H1 (cell line): ENCODE measurements around the gene CXCL17. TPM values are rescaled to one million over a fixed set of nuclear protein-coding genes. Genes with fewer than 3 reads are reported as not detected.

Experiments
- CTCF ChIA-PET: fragments of 300-600 bp; sonication (Branson Sonifier 250); formaldehyde crosslinking; loops from one replicate; lab custom pipeline; 2021; ENCODE audit not compliant: partially characterized antibody; lab: Charles Lee
- POLR2A ChIA-PET: fragments of 300-600 bp; sonication (Branson Sonifier 250); formaldehyde crosslinking; loops from one replicate; lab custom pipeline; 2021; ENCODE audit warnings: inconsistent platforms; ENCODE audit not compliant: partially characterized antibody; lab: Charles Lee
- DNase-seq, 2 experiments: peaks; one replicate each; pipeline versions ENCODE4 v3.0.0 to v3.0.0-alpha.2; 2010 to 2022; ENCODE audit warnings: low spot score in 2 of 2, low read depth in 1 of 2, mixed read lengths in 1 of 2
- FAIRE-seq: peaks from 2 replicates; lab custom pipeline; 2011; peaks lifted over from hg19 to GRCh38; lab: Jason Lieb, UNC
- H2AFZ ChIP-seq: 2 replicates; pipeline ENCODE4 v1.8.1; 2012; ENCODE audit warnings: low read length, inconsistent platforms
- H2AK5ac ChIP-seq: 2 replicates; pipeline ENCODE4 v1.6.1; 2013; ENCODE audit warnings: low read depth, low read length
- H2BK120ac ChIP-seq: replicated peaks from 2 replicates; pipeline ENCODE3; 2013; ENCODE audit warnings: low read depth, low read length, inconsistent platforms
- H2BK12ac ChIP-seq: 2 replicates; pipeline ENCODE4 v1.6.1; 2013; ENCODE audit warnings: low read depth, low read length
- H2BK15ac ChIP-seq: 2 replicates; pipeline ENCODE4 v1.6.1; 2013; ENCODE audit warnings: low read length
- H2BK20ac ChIP-seq: 2 replicates; pipeline ENCODE4 v1.6.1; 2013; ENCODE audit warnings: low read length
- H2BK5ac ChIP-seq: 2 replicates; pipeline ENCODE4 v1.6.1; 2013; ENCODE audit warnings: low read depth, low read length
- H3K14ac ChIP-seq: 2 replicates; pipeline ENCODE4 v1.6.1; 2013; ENCODE audit warnings: inconsistent platforms; ENCODE audit not compliant: insufficient read length
- H3K18ac ChIP-seq: 2 replicates; pipeline ENCODE4 v1.6.1; 2013; ENCODE audit warnings: low read length; ENCODE audit errors: extremely low read depth
- H3K23ac ChIP-seq: 2 replicates; pipeline ENCODE4 v1.6.1; 2013; ENCODE audit warnings: inconsistent platforms; ENCODE audit not compliant: insufficient read length
- H3K23me2 ChIP-seq: 2 replicates; pipeline ENCODE4 v1.6.1; 2013; ENCODE audit warnings: low read depth, low read length
- H3K27ac ChIP-seq: 2 replicates; pipeline ENCODE4 v1.6.1; 2011; ENCODE audit warnings: low read depth, low read length, inconsistent platforms
- H3K27me3 ChIP-seq, 4 experiments: replicated peaks in 1 of 4; 1 replicate in 1 of 4; 2 replicates in 3 of 4; pipeline versions ENCODE4 v1.6.1 to v1.8.1; 2011 to 2013; ENCODE audit warnings: low read length in 3 of 4, mild to moderate bottlenecking in 3 of 4, inconsistent platforms in 2 of 4, mixed read lengths in 2 of 4, moderate library complexity in 1 of 4; ENCODE audit not compliant: control insufficient read depth in 3 of 4, insufficient read depth in 3 of 4; ENCODE audit errors: extremely low read depth in 1 of 4
- H3K36me3 ChIP-seq, 4 experiments: 2 replicates each; pipeline versions ENCODE4 v1.6.1 to v1.8.1; 2011 to 2013; ENCODE audit warnings: mild to moderate bottlenecking in 4 of 4, low read length in 3 of 4, moderate library complexity in 2 of 4, control low read depth in 1 of 4, inconsistent platforms in 1 of 4; ENCODE audit not compliant: insufficient read depth in 4 of 4, control insufficient read depth in 2 of 4
- H3K4ac ChIP-seq: replicated peaks from 2 replicates; pipeline ENCODE3; 2013; ENCODE audit warnings: low read length, low read depth, mixed read lengths, inconsistent platforms; ENCODE audit not compliant: insufficient read length
- H3K4me1 ChIP-seq, 4 experiments: replicated peaks in 1 of 4; 1 replicate in 1 of 4; 2 replicates in 3 of 4; pipeline versions ENCODE4 v1.6.1 to v1.8.1; 2011 to 2013; ENCODE audit warnings: low read length in 3 of 4, inconsistent platforms in 2 of 4, mixed read lengths in 1 of 4; ENCODE audit not compliant: insufficient read depth in 4 of 4, control insufficient read depth in 3 of 4
- H3K4me2 ChIP-seq, 2 experiments: 2 replicates each; pipeline versions ENCODE4 v1.6.1 to v1.8.1; 2011 to 2013; ENCODE audit warnings: low read depth in 2 of 2, low read length in 2 of 2, control low read depth in 1 of 2, inconsistent platforms in 1 of 2, mild to moderate bottlenecking in 1 of 2; ENCODE audit not compliant: insufficient read depth in 1 of 2
- H3K4me3 ChIP-seq, 4 experiments: fragments of 200-600, 300-600 bp in 1 of 4; sonication (generic), shearing (Covaris generic), sonication (Bioruptor Twin) in 1 of 4; 2 replicates each; pipeline versions ENCODE4 v1.5.1 to v1.8.1; 2011 to 2016; ENCODE audit warnings: low read length in 4 of 4, low read depth in 3 of 4, control low read depth in 2 of 4, inconsistent platforms in 2 of 4, mild to moderate bottlenecking in 2 of 4, mixed read lengths in 1 of 4, moderate library complexity in 1 of 4; ENCODE audit not compliant: insufficient read depth in 2 of 4; ENCODE audit errors: extremely low read depth in 1 of 4
- H3K56ac ChIP-seq: replicated peaks from 2 replicates; pipeline ENCODE3; 2013; ENCODE audit warnings: low read depth, mild to moderate bottlenecking, mixed read lengths, low read length, inconsistent platforms; ENCODE audit not compliant: insufficient read length
- H3K79me1 ChIP-seq: 2 replicates; pipeline ENCODE4 v1.6.1; 2013; ENCODE audit warnings: low read depth, low read length, control low read depth
- H3K79me2 ChIP-seq, 2 experiments: 2 replicates each; pipeline versions ENCODE4 v1.6.1 to v1.8.1; 2012 to 2013; ENCODE audit warnings: low read length in 2 of 2, mild to moderate bottlenecking in 2 of 2, inconsistent platforms in 1 of 2; ENCODE audit not compliant: insufficient read depth in 2 of 2, control insufficient read depth in 1 of 2
- H3K9ac ChIP-seq, 4 experiments: replicated peaks in 1 of 4; 1 replicate in 1 of 4; 2 replicates in 3 of 4; pipeline versions ENCODE4 v1.6.1 to v1.8.1; 2011 to 2013; ENCODE audit warnings: low read depth in 3 of 4, low read length in 3 of 4, control low read depth in 2 of 4, mild to moderate bottlenecking in 2 of 4, moderate library complexity in 2 of 4, inconsistent platforms in 1 of 4; ENCODE audit errors: extremely low read depth in 1 of 4
- H3K9me3 ChIP-seq, 2 experiments: 2 replicates each; pipeline versions ENCODE4 v1.6.1 to v1.8.1; 2012 to 2013; ENCODE audit warnings: mild to moderate bottlenecking in 2 of 2, moderate library complexity in 2 of 2, control low read depth in 1 of 2, inconsistent platforms in 1 of 2, low read depth in 1 of 2, low read length in 1 of 2, mixed read lengths in 1 of 2; ENCODE audit not compliant: insufficient read depth in 2 of 2
- H4K20me1 ChIP-seq, 2 experiments: replicated peaks in 1 of 2; 2 replicates each; pipeline versions ENCODE3 to v1.8.1; 2011 to 2013; ENCODE audit warnings: inconsistent platforms in 2 of 2, low read length in 2 of 2, mild to moderate bottlenecking in 1 of 2; ENCODE audit not compliant: insufficient read depth in 2 of 2, control insufficient read depth in 1 of 2
- H4K5ac ChIP-seq: 2 replicates; pipeline ENCODE4 v1.6.1; 2013; ENCODE audit warnings: low read length, low read depth, mixed read lengths, inconsistent platforms; ENCODE audit not compliant: insufficient read length
- H4K8ac ChIP-seq: 2 replicates; pipeline ENCODE4 v1.8.0; 2013; ENCODE audit warnings: mild to moderate bottlenecking, moderate library complexity, low read length, inconsistent platforms; ENCODE audit not compliant: insufficient read depth; ENCODE audit errors: extremely low read depth
- H4K91ac ChIP-seq: replicated peaks from 2 replicates; pipeline ENCODE3; 2013; ENCODE audit warnings: low read length, mixed read lengths, inconsistent platforms; ENCODE audit not compliant: insufficient read length
- CTBP2 ChIP-seq: IDR thresholded peaks from 2 replicates; pipeline ENCODE4 v1.7.0; 2011; ENCODE audit warnings: borderline replicate concordance, mild to moderate bottlenecking, moderate library complexity, mixed read lengths, low read length; ENCODE audit not compliant: insufficient read depth, insufficient read length
- HDAC2 ChIP-seq, 2 experiments: fragments of 300-600 bp in 1 of 2; sonication (generic) in 1 of 2; IDR thresholded peaks; 2 replicates each; pipeline ENCODE4 v1.6.1; 2011 to 2012; ENCODE audit warnings: low read depth in 2 of 2, low read length in 2 of 2, mild to moderate bottlenecking in 2 of 2, moderate library complexity in 2 of 2, borderline replicate concordance in 1 of 2, inconsistent platforms in 1 of 2
- KDM1A ChIP-seq: fragments of 200-600, 300-600 bp; sonication (generic); IDR thresholded peaks from 2 replicates; pipeline ENCODE4 v1.7.1; 2016; ENCODE audit warnings: mild to moderate bottlenecking, low read length, borderline replicate concordance
- POLR2A ChIP-seq, 2 experiments: IDR thresholded peaks; 1 replicate in 1 of 2; 2 replicates in 1 of 2; pipeline ENCODE4 v1.6.1; 2011; ENCODE audit warnings: low read depth in 2 of 2, low read length in 2 of 2, mild to moderate bottlenecking in 2 of 2; ENCODE audit errors: control extremely low read depth in 1 of 2
- SRF ChIP-seq: IDR thresholded peaks from 2 replicates; pipeline ENCODE4 v1.6.1; 2011; ENCODE audit warnings: mild to moderate bottlenecking, low read depth, low read length, moderate library complexity
- WGBS, 2 experiments: shearing (Covaris generic) in 1 of 2; methylation state at CpG; one replicate each; pipeline versions ENCODE4 v1.1.6 to v1.1.7; 2013 to 2015; ENCODE audit warnings: low lambda C conversion rate in 2 of 2, mixed read lengths in 2 of 2, inconsistent platforms in 1 of 2, low coverage in 1 of 2, missing lambda C conversion rate in 1 of 2; ENCODE audit not compliant: insufficient replicate concordance in 2 of 2, insufficient coverage in 1 of 2, insufficient read length in 1 of 2; ENCODE audit errors: extremely low coverage in 1 of 2, missing lambda C conversion rate in 1 of 2; 5-methylcytosine and 5-hydroxymethylcytosine counted together
- polyA plus RNA-seq, 7 experiments: library from polyadenylated mRNA; depleted of rRNA in 3 of 7; stranded (reverse) in 5 of 7; unstranded in 2 of 7; fragments of >200 nt in 5 of 7; fragments of 200-250 nt in 2 of 7; gene quantifications; 1 replicate in 5 of 7; 2 replicates in 1 of 7; 4 replicates in 1 of 7; pipeline versions ENCODE4 v1.2.1 to v1.2.3, GENCODE V29; 2011 to 2013; ENCODE audit warnings: missing spikeins in 2 of 7, mixed read lengths in 2 of 7
- total RNA-seq: library from RNA; stranded (reverse); fragmentation: NEBNext Ultra II Directional; extraction: Animal tissue kit (Norgen Biotek cat#: 25700); gene quantifications from 2 replicates; pipeline ENCODE4 v1.2.1, GENCODE V29; 2021

The CXCL17 gene
- total and polyA plus RNA-seq, 2 of the 8 experiments (the other 6 are each of a cell fraction or from before 2014, with no cell fraction given) = not detected

GRCh38 chr19:42459926-42460325 is 17.2 kb upstream of the CXCL17 start:
- ChIA-PET CTCF (interaction anchor here (0.8 to 2.5 kb wide), 7 partner anchors 9 to 70 kb away, joined by 3 to 11 read pairs (median 5); no protein-coding TSS in a partner anchor), POLR2A (interaction anchor here (1.2 kb wide), 2 partner anchors 10 to 12 kb away, joined by 3 to 4 read pairs; no protein-coding TSS in a partner anchor)
- no peak overlapping the region for H3K27ac ChIP-seq
- no peak overlapping the region for H2BK15ac ChIP-seq
- H3K79me1 ChIP-seq = no peaks in the 10 kb centered on the region
- no peak overlapping the region for H3K4ac ChIP-seq
- no peak overlapping the region for H2AK5ac ChIP-seq
- no peaks in the 10 kb centered on the region; a peak in 2 of 7 replicates for H3K4me1 ChIP-seq
- no peaks in the 10 kb centered on the region for H3K36me3 ChIP-seq
- H3K4me2 ChIP-seq = no peak overlapping the region
- no peak overlapping the region for H2BK20ac ChIP-seq
- no peak overlapping the region for H3K56ac ChIP-seq
- no peak overlapping the region for H3K14ac ChIP-seq
- no peaks in the 10 kb centered on the region for H3K79me2 ChIP-seq
- FAIRE-seq (no peak), DNase-seq (no peak)
- no peak overlapping the region; a peak in 1 of 7 replicates for H3K9ac ChIP-seq
- H2BK120ac ChIP-seq = no peak overlapping the region
- H2AFZ ChIP-seq = no peak overlapping the region
- H2BK5ac ChIP-seq = no peak overlapping the region
- no peak overlapping the region for H3K23ac ChIP-seq
- no peak overlapping the region for H4K8ac ChIP-seq
- H3K23me2 ChIP-seq = no peaks in the 10 kb centered on the region
- H3K18ac ChIP-seq = no peak overlapping the region
- TF ChIP-seq KDM1A (no peak), CTBP2 (no peak), POLR2A (IDR thresholded peaks at IDR 0.05; ENCODE audit: control extremely low read depth in 1 of 2, low read depth in 2 of 2, low read length in 2 of 2) (no peak), HDAC2 (IDR thresholded peaks at IDR 0.05; ENCODE audit: borderline replicate concordance in 1 of 2, low read depth in 2 of 2, low read length in 2 of 2) (no peak), SRF (no peak)
- no peak overlapping the region for H3K4me3 ChIP-seq
- H3K9me3 ChIP-seq = no peaks in the 10 kb centered on the region
- H4K20me1 ChIP-seq = no peaks in the 10 kb centered on the region
- no peaks in the 10 kb centered on the region for H3K27me3 ChIP-seq
- H2BK12ac ChIP-seq = peak overlapping the region; percentile 20; the same call in 1 of the 2 replicates
- no peak overlapping the region for H4K91ac ChIP-seq
- no peak overlapping the region for H4K5ac ChIP-seq
- 94% methylated on average over 2 of the region's 2 CpGs; no CpG with 5 or more reads in 1 of the 2 experiments for WGBS, 2 experiments
